Panc1 (cell line): ENCODE data around the gene CNTN4. TPM values are rescaled to one million over a fixed set of nuclear protein-coding genes. Genes with fewer than 3 reads are reported as not detected.

Experiments used
- ATAC-seq: fragments of 200-7000 bp; cut with Tn5 transposase; 2 replicates; pipeline ENCODE4 v1.9.1; 2020; ENCODE audit warnings: mild to moderate bottlenecking, moderate library complexity
- BruUV-seq: library from RNA; stranded (reverse); fragments of 400-500 nt; replicated peaks from 2 replicates; lab custom pipeline; 2021; lab: Mats Ljungman, UMichigan
- CTCF ChIA-PET: fragments of 300-600 bp; sonication (Branson Sonifier 250); formaldehyde crosslinking; loops from one replicate; lab custom pipeline; 2022; ENCODE audit warnings: antibody characterized with exemption; lab: Charles Lee
- POLR2A ChIA-PET: fragments of 300-600 bp; sonication (Branson Sonifier 250); formaldehyde crosslinking; loops from one replicate; lab custom pipeline; 2022; ENCODE audit warnings: antibody characterized with exemption; lab: Charles Lee
- DNase-seq: peaks from one replicate; pipeline ENCODE4 v3.0.0-alpha.2; 2010; ENCODE audit warnings: low read depth, low spot score
- H3K27ac ChIP-seq: 2 replicates; pipeline ENCODE4 v1.5.1; 2011; ENCODE audit warnings: mild to moderate bottlenecking, low read length, inconsistent platforms
- H3K27me3 ChIP-seq: fragments of 200-500 bp; sonication (Bioruptor generic); 2 replicates; pipeline ENCODE4 v1.6.0; 2014; ENCODE audit warnings: low read length, inconsistent platforms; ENCODE audit not compliant: control insufficient read depth, insufficient read depth
- H3K36me3 ChIP-seq: fragments of 200-500 bp; sonication (Bioruptor generic); 2 replicates; pipeline ENCODE4 v1.5.1; 2014; ENCODE audit warnings: inconsistent platforms, mild to moderate bottlenecking, low read length, moderate library complexity; ENCODE audit not compliant: control insufficient read depth, insufficient read depth
- H3K4me1 ChIP-seq: 2 replicates; pipeline ENCODE4 v1.5.1; 2011; ENCODE audit warnings: inconsistent platforms, mild to moderate bottlenecking, low read length, moderate library complexity; ENCODE audit not compliant: control insufficient read depth, insufficient read depth
- H3K4me3 ChIP-seq, 2 experiments: 2 replicates each; pipeline ENCODE4 v1.5.1; 2011 to 2012; ENCODE audit warnings: low read depth in 2 of 2, low read length in 2 of 2, mild to moderate bottlenecking in 2 of 2, inconsistent platforms in 1 of 2, moderate library complexity in 1 of 2
- H3K9me3 ChIP-seq: fragments of 200-500 bp; sonication (Bioruptor generic); 2 replicates; pipeline ENCODE4 v1.5.1; 2014; ENCODE audit warnings: low read depth, mild to moderate bottlenecking, inconsistent platforms, low read length, moderate library complexity; ENCODE audit not compliant: control insufficient read depth, insufficient read depth
- CTCF ChIP-seq: fragments of 450-650 bp; IDR thresholded peaks from 2 replicates; pipeline ENCODE4 v1.5.1; 2017; ENCODE audit warnings: mild to moderate bottlenecking
- POLR2AphosphoS5 ChIP-seq: IDR thresholded peaks from 2 replicates; pipeline ENCODE4 v1.6.1; 2012; ENCODE audit warnings: mild to moderate bottlenecking, low read depth, low read length, moderate library complexity
- SIN3A ChIP-seq: IDR thresholded peaks from 2 replicates; pipeline ENCODE4 v1.6.1; 2012; ENCODE audit warnings: low read depth, mild to moderate bottlenecking, low read length, moderate library complexity, borderline replicate concordance; ENCODE audit not compliant: insufficient read depth
- TCF7L2 ChIP-seq: IDR thresholded peaks from 2 replicates; pipeline ENCODE4 v1.6.1; 2011; ENCODE audit warnings: mild to moderate bottlenecking, low read depth, low read length, inconsistent platforms
- in situ Hi-C: cut with HindIII; loops from 2 replicates; pipeline ENCODE4 v1.10.0; 2016; ENCODE audit warnings: low sequenced_read_pairs, low pct_unique_long_range_greater_than_20kb
- intact Hi-C: fragments of 100-400 bp; cut with micrococcal nuclease; formaldehyde crosslinking; loops from one replicate; pipeline ENCODE4 v1.10.0; 2022; ENCODE audit not compliant: unreplicated experiment
- total RNA-seq: library from RNA; stranded (reverse); gene quantifications from one replicate; pipeline ENCODE4 v1.2.1, GENCODE V29; 2021; ENCODE audit not compliant: unreplicated experiment
- TF ChIP-seq, protein P1 (sequence below), 2 experiments: IDR thresholded peaks; 2 replicates each; pipeline ENCODE4 v1.6.1; 2011 to 2012; ENCODE audit warnings: low read depth in 2 of 2, control low read depth in 1 of 2, low read length in 1 of 2, mild to moderate bottlenecking in 1 of 2, moderate library complexity in 1 of 2; ENCODE audit not compliant: insufficient read depth in 1 of 2

The CNTN4 gene
- total RNA-seq, 1 experiment from 2014 or later: not detected

DNA sequence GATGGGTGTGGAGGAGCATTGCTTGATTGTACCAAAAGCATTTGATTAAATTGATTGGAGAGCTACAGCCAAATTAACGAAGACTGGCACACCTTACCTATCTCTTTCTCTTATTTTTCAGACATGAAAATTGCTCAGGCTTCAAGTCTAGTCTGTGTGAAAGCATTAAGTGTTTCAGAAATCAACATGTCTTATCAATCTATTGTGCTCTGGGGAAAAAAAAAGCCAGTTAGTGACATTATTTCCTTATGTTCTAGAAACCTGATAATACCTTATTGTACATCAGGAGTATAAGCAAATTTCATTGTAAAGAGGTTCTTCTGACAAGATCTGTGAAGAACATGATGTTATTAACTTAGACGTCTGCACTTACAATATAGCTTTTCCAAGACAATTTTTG is 546.3 kb downstream of the CNTN4 start:
- TF ChIP-seq SIN3A: no peak
- no peak for TF ChIP-seq TCF7L2
- TF ChIP-seq, protein P1, sequence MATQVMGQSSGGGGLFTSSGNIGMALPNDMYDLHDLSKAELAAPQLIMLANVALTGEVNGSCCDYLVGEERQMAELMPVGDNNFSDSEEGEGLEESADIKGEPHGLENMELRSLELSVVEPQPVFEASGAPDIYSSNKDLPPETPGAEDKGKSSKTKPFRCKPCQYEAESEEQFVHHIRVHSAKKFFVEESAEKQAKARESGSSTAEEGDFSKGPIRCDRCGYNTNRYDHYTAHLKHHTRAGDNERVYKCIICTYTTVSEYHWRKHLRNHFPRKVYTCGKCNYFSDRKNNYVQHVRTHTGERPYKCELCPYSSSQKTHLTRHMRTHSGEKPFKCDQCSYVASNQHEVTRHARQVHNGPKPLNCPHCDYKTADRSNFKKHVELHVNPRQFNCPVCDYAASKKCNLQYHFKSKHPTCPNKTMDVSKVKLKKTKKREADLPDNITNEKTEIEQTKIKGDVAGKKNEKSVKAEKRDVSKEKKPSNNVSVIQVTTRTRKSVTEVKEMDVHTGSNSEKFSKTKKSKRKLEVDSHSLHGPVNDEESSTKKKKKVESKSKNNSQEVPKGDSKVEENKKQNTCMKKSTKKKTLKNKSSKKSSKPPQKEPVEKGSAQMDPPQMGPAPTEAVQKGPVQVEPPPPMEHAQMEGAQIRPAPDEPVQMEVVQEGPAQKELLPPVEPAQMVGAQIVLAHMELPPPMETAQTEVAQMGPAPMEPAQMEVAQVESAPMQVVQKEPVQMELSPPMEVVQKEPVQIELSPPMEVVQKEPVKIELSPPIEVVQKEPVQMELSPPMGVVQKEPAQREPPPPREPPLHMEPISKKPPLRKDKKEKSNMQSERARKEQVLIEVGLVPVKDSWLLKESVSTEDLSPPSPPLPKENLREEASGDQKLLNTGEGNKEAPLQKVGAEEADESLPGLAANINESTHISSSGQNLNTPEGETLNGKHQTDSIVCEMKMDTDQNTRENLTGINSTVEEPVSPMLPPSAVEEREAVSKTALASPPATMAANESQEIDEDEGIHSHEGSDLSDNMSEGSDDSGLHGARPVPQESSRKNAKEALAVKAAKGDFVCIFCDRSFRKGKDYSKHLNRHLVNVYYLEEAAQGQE (IDR thresholded peaks at IDR 0.05; ENCODE audit: insufficient read depth in 1 of 2, low read depth in 2 of 2, low read length in 1 of 2): no peak
- no peak for ATAC-seq
- no peaks in the 10 kb centered on the region for H3K4me1 ChIP-seq

DNA sequence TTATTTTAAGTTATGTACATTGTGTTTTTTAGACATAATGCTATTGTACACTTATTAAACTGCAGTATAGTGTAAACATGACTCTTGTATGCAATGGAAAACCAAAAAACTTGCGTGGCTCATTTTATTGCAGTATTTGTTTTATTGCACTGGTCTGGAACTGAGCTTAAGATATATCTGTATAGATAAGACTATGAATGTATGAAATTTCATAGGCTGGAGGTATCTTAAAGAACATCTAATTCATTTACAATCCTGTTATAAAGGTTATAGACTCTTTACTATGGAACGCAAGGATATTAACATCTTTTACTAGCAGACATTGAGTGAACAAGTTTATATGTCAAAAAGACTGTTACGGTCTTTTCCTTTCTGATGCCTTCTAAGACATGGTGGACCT is 552.1 kb downstream of the CNTN4 start:
- no peaks in the 10 kb centered on the region for H3K9me3 ChIP-seq
- in situ Hi-C loops (no loop called here), intact Hi-C loops (no loop called here)
- CTCF ChIA-PET: no interaction called here
- no peaks in the 10 kb centered on the region for H3K27me3 ChIP-seq
- no peak overlapping the region for H3K4me3 ChIP-seq
- H3K36me3 ChIP-seq: no peaks in the 10 kb centered on the region
- TF ChIP-seq SIN3A (no peak), POLR2AphosphoS5 (no peak), CTCF (no peak), TCF7L2 (no peak)
- TF ChIP-seq, protein P1 (IDR thresholded peaks at IDR 0.05; ENCODE audit: insufficient read depth in 1 of 2, low read depth in 2 of 2, low read length in 1 of 2): no peak
- no peak overlapping the region for H3K27ac ChIP-seq
- ATAC-seq (no peak), DNase-seq (no peak)
- BruUV-seq: no TSS peak
- no peaks in the 10 kb centered on the region for H3K4me1 ChIP-seq
- POLR2A ChIA-PET: no interaction called here

More for the DNA sequence above, 546.3 kb downstream of the CNTN4 start:
- Histone ChIP-seq H3K27ac (no peak overlapping the region), H3K9me3 (no peaks in the 10 kb centered on the region), H3K27me3 (no peaks in the 10 kb centered on the region), H3K4me3 (no peak overlapping the region), H3K36me3 (no peaks in the 10 kb centered on the region)
- ChIA-PET CTCF (no interaction called here), POLR2A (no interaction called here)
- intact Hi-C loops (no loop called here), in situ Hi-C loops (no loop called here)
- no TSS peak for BruUV-seq
- DNase-seq: no peak
